HG02798 (cell line): Measurements from ENCODE around the gene BCR.

Experiments
- ATAC-seq: cut with Tn5 transposase; IDR thresholded peaks from one replicate; pipeline ENCODE4 v1.9.1; 2021; ENCODE audit warnings: mild to moderate bottlenecking; ENCODE audit not compliant: unreplicated experiment, poor library complexity

Gene BCR

DNA sequence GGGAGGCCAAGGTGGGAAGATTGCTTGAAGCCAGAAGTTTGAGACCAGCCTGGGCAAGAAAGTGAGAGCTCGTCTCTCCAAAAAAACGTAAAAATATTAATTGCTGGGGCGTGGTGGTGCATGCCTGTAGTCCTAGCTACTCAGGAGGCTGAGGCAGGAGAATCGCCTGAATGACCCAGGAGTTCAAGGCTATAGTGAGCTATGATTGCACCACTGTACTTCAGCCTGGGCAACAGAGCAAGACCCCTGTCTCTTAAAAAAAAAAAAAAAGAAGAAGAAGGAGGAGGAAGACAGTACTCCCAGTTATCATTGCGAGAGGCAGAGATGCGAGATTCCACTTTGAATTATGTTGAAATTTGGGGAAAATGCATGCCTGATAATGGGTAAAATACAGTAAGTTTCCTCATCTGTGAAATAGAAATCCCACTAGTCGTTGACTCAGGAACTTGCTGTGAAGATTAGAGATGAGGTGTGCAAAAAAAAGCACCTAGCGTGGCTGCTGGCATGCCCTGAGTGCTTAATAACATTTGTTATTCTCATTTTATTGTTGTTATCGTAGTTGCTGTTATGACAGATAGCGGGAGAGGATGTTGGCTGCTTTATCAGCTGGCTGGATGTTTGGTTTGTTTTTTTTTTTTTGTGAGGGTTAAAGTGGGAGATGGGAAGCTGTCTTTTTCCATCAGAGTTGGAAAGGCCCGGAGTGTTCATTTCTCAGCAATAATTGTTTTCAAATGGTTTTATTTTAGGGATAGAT, 33.4 kb downstream of the BCR start:
- ATAC-seq = no peak

DNA sequence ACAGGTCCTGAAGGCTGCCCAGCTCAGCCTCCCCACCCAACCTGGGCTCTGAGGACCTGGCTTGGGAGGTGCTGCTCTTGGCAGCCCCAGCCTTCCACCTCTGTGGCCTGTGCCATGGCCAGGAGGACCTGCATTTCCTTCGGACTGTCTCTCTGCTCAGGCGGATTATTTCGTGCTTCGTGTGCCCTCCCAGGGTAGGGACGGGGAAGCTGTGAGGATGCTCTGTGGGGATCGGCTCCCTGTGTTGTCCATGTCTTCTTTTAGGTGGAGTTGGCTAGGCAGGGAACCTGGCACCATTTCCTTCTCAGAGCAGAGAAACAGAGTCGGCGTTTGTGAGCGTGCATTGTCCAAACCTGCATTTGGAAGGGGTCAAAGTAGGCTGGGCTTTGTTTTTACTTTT, 34.1 kb downstream of the BCR start:
- ATAC-seq = no peak

- no peak for ATAC-seq
Observed at GRCh38 chr22:23215294-23216241, 35.3 kb downstream of the BCR start.

DNA sequence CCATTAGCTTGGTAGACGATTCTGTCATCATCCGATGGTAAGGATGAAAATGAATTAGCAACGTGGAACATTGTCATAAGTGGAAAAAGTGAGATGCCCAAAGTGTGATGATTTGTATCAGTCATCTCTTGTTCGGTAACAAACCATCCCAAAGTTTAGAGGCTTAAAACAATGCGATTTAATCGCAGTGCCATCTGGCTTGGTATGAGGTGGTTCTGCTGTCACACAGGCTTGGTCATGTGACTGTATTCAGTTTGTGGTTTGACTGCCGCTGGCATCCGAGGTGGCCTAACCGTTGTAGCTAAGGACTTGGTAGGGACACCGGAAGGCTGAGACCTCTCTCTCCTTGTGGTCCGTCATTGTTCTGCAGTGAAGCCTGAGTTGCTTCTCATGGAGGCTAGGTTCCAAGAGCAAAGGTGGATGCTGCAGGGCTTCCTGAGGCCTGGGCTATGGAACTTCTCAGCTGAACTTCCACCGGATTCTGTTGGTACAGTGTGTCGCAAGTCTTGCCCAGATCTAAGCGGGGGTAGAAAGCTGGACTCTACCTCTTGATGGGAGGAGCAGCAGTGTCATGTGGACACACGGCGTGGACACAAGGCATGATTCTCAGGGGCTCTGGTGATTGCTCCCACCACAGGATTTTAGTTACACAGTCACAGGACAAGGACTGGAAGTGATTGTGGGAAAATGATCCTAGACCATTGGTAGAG, 36.3 kb downstream of the BCR start:
- no peak for ATAC-seq

DNA sequence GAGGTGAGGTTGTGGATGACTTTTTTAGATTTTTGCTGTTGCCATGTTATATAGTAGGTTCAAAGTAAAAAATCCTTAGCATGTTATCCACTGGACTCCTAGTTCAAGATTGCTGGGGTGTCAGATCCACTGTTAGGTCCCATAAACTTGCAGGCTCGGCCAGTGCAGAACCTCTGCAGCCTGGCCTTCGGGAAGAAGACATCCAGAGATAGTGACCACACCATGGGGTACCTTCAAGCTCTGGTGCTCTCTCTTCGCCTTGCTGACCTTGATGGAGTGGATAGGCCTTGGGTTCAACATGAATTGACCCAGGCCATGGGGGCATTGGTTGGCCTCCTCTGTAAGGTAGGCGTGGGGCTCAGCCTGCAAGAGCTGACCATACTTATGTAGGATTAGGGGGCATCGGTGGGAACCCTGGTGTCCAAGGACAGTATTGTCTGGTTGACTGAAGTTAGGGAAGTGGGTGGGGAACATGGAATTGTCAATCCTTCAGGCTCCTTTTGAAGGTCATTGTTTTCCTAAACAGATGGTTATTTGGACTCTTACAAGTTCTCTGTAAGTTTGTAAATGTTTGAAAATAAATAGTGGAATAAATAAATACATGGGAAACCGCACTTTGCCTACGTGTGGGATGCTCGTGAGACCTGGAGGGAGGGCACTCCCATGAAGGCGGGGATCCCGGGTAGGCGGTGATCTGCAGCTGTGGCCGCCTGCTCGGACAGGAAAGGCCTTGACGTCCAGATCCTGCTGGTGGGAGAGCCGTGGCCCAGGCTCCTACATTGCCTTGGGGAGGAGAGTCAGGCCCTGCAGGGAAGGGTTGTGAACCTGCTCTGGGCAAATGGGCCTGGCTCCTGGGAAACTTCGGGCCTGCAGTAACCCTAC, 37.1 kb downstream of the BCR start:
- ATAC-seq = no peak

DNA sequence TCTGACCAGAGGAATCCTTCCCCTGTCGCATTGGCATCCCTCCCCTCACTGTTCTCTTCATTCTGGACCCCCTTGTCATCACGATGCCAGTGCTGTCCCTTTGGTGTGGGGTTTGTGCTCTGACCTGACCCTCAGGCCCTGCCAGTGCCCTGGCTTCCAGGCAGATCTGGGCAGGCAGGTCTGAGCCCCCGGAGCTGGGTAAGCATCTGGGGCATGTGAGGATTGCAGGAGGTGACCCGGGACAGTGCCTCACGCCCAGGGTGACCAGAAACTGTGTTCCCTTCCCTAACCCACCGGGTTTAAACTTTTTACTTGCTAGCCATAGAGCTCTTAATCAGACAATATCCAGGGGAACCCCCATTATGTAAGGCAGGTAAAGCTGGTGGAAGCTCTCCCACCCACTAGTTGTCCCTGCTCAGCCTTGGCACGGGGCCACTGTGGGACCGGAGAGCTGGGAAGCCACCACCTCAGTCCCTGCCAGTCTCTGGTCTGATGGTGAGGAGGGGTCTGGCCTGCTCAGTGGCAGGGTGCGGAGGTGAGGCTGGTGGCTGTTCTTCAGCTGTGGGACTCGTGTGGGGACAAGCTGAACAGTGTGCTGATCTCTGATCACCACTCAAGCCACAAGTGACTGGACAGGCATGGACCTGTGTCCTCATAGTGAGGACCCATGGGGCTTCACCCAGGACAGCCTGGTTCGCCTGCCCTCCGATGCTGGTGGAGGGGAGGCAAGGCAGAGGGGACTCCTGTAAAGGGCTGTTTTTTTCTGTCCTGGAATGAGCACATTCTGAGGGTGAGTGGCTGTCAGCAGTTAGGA, 38.0 kb downstream of the BCR start:
- no peak for ATAC-seq

GRCh38 chr22:23218867-23219251, 38.5 kb downstream of the BCR start:
- no peak for ATAC-seq

- ATAC-seq = no peak
Observed at GRCh38 chr22:23219317-23219716, 39.0 kb downstream of the BCR start.

- peak; percentile 69 for ATAC-seq
Observed at GRCh38 chr22:23219822-23220484, 39.6 kb downstream of the BCR start.

DNA sequence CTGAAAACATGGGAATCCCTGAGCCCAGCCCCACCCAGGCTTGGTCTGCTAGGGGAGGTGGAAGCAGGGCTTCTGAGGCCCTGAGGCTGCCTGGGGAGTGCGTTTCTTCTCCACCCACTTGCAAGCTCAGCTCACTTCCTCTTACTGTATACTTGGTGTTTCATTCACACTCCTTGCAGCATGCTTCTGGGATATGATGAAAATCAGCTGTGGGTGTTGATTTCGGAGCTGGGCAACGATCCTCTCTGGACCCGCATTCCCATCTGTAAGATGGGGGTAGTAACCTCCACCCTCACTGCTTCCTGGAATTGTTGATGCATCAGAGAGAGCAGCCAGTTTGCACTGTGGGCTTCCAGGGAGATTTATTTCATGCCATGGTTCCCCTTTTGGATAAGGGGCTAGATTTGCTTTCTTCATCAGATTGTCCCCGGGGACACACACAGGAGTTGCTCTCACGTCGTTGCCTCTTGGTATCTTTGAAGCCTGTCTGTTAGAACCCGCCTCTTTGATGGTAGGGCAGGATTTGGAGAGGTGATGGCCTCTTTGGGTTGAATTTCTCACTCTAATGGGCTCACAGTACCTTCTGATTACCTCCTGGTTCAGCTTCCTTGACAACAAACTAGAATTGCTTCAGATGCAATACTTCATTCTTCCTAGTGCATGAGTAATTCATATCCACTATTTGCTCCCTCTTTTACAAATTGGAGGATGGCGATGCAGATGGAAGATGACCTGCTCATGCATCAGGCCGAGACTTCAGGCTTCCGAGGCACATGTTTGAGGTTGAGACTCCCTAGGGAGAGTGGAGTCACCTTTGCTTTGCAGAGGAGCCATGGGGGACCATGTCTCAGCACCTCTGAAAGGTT, 40.4 kb downstream of the BCR start:
- peak; percentile 48 for ATAC-seq

DNA sequence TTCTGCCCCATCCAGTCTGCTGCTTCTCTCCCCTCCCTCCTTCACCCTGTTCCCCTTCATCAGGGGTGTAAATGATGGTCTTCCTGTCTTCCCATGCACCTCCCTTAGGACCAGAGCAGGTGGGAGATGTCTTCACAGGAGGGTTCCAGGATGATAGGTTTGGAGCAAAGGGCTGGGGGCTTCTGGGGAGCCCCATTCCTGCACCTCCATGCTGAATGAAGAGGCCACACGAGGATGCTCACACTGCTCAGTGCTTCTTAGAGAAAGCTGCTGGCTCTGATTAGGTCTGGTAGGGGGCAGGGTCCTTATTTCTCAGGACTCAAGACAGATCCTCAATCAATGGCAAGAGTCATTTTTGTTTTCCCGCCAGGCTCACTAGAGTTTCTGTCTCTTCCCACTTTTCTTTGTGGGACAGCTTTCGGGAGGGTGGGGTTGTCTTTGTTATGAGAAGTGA, 41.1 kb downstream of the BCR start:
- ATAC-seq = no peak

DNA sequence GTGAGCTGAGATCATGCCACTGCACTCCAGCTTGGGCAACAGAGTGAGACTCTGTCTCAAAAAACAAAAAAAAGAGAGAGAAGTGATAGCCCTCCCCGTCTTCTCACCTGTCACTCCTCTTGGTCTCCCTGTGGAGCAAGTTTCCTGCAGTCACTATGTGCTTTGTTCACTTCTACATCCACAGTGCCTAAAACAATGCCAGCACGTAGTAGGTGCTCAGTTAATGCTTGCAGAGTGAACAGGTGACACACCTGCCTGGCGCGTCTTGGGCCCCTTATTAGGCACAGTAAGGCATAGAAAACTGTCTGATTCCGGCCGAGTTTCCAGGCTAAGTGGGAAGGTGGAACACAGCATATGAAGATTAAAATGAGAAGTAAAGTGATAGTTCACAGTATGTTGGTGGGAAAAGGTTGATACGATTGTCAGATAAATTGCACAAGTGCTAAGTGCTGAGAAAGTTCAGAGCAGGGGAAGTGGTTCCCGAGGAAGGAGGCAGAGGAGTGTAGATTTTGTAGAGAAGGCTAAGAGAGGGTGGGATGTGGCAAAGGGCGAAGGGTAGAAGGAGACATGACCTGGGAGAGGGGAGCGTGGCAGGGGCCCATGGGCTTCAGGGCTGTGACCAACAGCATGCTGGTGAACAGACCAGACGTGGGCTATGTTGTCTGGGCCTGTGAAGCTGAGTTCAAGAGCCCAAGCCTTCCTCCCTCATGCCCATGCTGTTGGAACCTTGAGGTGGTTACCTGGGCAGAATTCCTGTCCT, 41.9 kb downstream of the BCR start:
- ATAC-seq = no peak

- ATAC-seq = no peak
Observed at GRCh38 chr22:23222793-23223568, 42.7 kb downstream of the BCR start.

DNA sequence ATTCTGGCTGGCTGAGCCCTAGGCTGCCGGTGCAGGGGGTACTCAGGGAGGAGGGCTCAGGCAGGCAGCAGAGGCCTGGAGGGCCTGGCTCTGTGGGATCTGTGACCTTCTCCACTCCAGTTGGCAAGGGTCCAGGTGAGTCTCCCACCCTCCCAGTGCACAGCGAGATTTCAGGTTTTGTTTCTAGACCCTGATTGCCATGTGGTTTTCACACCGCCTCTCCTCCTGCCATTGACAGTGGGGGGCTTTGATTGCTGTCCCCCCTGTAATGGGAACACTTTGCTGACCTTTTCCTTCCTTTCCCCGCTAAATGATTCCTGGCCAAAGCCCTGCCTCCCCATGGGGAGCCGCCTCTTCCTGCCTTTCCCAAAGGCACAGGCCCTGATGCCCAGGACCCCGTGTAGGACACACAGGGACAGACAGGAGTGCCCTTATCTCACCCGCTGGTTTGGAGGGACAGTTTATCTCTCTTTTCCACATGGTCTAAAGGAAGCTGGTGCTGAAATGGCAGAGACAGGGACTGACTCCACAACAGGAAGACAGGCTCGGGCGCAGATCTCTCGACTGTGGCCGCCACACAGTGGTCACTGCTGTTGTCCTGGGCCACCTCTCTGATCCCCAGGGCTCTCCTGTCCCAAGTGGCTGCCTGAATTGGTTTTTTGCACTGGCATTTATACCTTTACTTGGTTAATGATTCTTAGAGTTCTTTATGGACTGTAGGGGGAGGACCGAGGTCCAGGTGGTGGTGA, 43.4 kb downstream of the BCR start:
- no peak for ATAC-seq

DNA sequence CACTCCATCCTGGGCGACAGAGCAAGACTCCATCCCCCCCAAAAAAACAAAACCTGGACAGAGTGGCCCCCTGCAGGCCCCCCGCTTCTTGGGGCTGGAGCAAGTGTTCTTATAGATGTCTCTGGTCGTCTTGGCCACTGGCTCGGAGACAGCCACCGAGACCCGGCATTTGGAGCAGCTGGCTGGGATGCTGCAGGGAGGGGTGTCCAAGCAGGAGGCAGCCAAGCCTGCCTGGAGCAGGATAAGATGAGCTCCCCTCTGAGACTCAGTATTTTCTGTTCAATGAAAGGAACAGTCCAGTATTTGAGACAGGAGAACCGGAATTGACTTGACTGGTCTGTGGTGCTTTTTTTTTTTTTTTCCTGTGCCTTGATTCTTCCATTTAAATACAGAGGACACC, 44.5 kb downstream of the BCR start:
- no peak for ATAC-seq
